Measurements from ENCODE around the gene CRISPLD2. TPM values are rescaled to one million over a fixed set of nuclear protein-coding genes. Genes with fewer than 3 reads are reported as not detected.
A peak's percentile ranks its signal among the peaks of the same experiment; 100 is the strongest.

CRISPLD2 gene
- total RNA-seq, 5 donors from 2014 or later (not counting 1 experiment from before 2014, with no cell fraction given) = 0.76 to 2.8 (median 1.8) TPM

- ATAC-seq (replicated peaks in 1 of 4) (no peak), DNase-seq (no peak)
- H3K27me3 Mint-ChIP-seq = peaks cover 6 to 14% of the 10 kb centered on the region in 2 donors
- no peaks in the 10 kb centered on the region for H3K36me3 Mint-ChIP-seq
- ChIA-PET CTCF (no interaction called here), POLR2A (no interaction called here)
- H3K4me3 Mint-ChIP-seq = no peak overlapping the region
- peaks cover 0 to 6% (median 0%) of the 10 kb centered on the region in 3 donors for H3K4me1 Mint-ChIP-seq
- H3K9me3 ChIP-seq = no peaks in the 10 kb centered on the region
- no peak overlapping the region for H3K4me3 ChIP-seq (ENCODE audit: control insufficient read depth in 1 of 2, extremely low read depth in 1 of 2, low read length in 1 of 2)
- no peaks in the 10 kb centered on the region for H3K36me3 ChIP-seq (ENCODE audit: control insufficient read depth in 2 of 2, extremely low read depth in 1 of 2, insufficient read depth in 1 of 2, low read length in 1 of 2)
- H3K27ac Mint-ChIP-seq = no peak overlapping the region
- H3K27ac ChIP-seq (ENCODE audit: low read length) = no peak overlapping the region
- no peaks in the 10 kb centered on the region for H3K9me3 Mint-ChIP-seq
- peaks cover 0 to 4% of the 10 kb centered on the region in 2 experiments for H3K4me1 ChIP-seq (ENCODE audit: control insufficient read depth in 1 of 2, extremely low read depth in 1 of 2, insufficient read depth in 2 of 2, low read length in 2 of 2)
- peaks cover 0 to 28% of the 10 kb centered on the region in 2 experiments for H3K27me3 ChIP-seq (replicated peaks in 1 of 2; ENCODE audit: control insufficient read depth in 2 of 2, extremely low read depth in 1 of 2, insufficient read depth in 2 of 2, low read length in 1 of 2)
- WGBS (ENCODE audit: insufficient coverage) = 80% methylated on average over 2 of the region's 4 CpGs
Measured at GRCh38 chr16:84943620-84944019, 123.8 kb downstream of the CRISPLD2 start.

DNA sequence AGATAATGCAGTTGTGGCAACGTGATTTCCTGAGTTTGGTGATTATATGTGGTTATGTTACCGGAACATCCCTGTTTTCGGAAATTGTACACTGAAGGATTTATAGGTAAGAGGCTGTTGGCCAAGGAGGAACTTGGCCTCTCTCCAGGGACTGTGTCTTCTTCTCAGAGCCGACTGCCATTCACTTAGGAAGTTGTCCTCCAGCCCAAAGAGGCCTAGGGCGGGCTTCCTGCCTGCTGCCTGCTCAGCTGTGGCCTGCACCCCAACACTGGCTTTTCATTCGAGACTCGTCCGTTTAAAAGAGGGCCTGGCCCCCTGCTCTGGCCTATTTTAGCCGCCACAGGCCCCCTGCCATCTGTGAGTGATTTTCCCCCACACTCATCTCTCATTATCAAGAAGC lies 127.2 kb downstream of the CRISPLD2 start:
- DNase-seq (no peak), ATAC-seq (replicated peaks in 1 of 4) (no peak)
- Mint-ChIP-seq H3K27ac (no peak overlapping the region), H3K27me3 (peaks cover 6 to 7% of the 10 kb centered on the region in 2 donors), H3K4me1 (peaks cover 0 to 11% (median 4%) of the 10 kb centered on the region in 3 donors), H3K9me3 (no peaks in the 10 kb centered on the region), H3K36me3 (no peaks in the 10 kb centered on the region), H3K4me3 (no peak overlapping the region)
- Histone ChIP-seq H3K36me3 (ENCODE audit: control insufficient read depth in 2 of 2, extremely low read depth in 1 of 2, insufficient read depth in 1 of 2, low read length in 1 of 2) (no peaks in the 10 kb centered on the region), H3K4me3 (ENCODE audit: control insufficient read depth in 1 of 2, extremely low read depth in 1 of 2, low read length in 1 of 2) (no peak overlapping the region), H3K27me3 (replicated peaks in 1 of 2; ENCODE audit: control insufficient read depth in 2 of 2, extremely low read depth in 1 of 2, insufficient read depth in 2 of 2, low read length in 1 of 2) (peaks cover 0 to 21% of the 10 kb centered on the region in 2 experiments), H3K27ac (ENCODE audit: low read length) (no peak overlapping the region), H3K9me3 (no peaks in the 10 kb centered on the region), H3K4me1 (ENCODE audit: control insufficient read depth in 1 of 2, extremely low read depth in 1 of 2, insufficient read depth in 2 of 2, low read length in 2 of 2) (peaks cover 0 to 15% of the 10 kb centered on the region in 2 experiments)
- WGBS (ENCODE audit: insufficient coverage) = 46% methylated on average over 9 of the region's 9 CpGs
- POLR2A ChIA-PET = no interaction called here
- CTCF ChIA-PET = no interaction called here

- Histone ChIP-seq H3K27ac (ENCODE audit: low read length) (no peak overlapping the region), H3K36me3 (ENCODE audit: control insufficient read depth in 2 of 2, extremely low read depth in 1 of 2, insufficient read depth in 1 of 2, low read length in 1 of 2) (no peaks in the 10 kb centered on the region), H3K4me1 (ENCODE audit: control insufficient read depth in 1 of 2, extremely low read depth in 1 of 2, insufficient read depth in 2 of 2, low read length in 2 of 2) (peaks cover 0 to 19% of the 10 kb centered on the region in 2 experiments), H3K27me3 (replicated peaks in 1 of 2; ENCODE audit: control insufficient read depth in 2 of 2, extremely low read depth in 1 of 2, insufficient read depth in 2 of 2, low read length in 1 of 2) (peaks cover 0 to 21% of the 10 kb centered on the region in 2 experiments), H3K9me3 (no peaks in the 10 kb centered on the region), H3K4me3 (ENCODE audit: control insufficient read depth in 1 of 2, extremely low read depth in 1 of 2, low read length in 1 of 2) (no peak overlapping the region)
- POLR2A ChIA-PET = no interaction called here
- Mint-ChIP-seq H3K27ac (no peak overlapping the region), H3K27me3 (peaks cover 3 to 6% of the 10 kb centered on the region in 2 donors), H3K9me3 (no peaks in the 10 kb centered on the region), H3K36me3 (no peaks in the 10 kb centered on the region), H3K4me3 (no peak overlapping the region), H3K4me1 (peaks cover 0 to 15% (median 7%) of the 10 kb centered on the region in 3 donors)
- WGBS (ENCODE audit: insufficient coverage) = 66% methylated on average over 17 of the region's 27 CpGs
- DNase-seq = peak in 1 of 35 experiments; percentile 9
- ATAC-seq (replicated peaks in 1 of 4) = peak in 3 of 4 experiments; percentile 28 to 40 (median 36)
- CTCF ChIA-PET = no interaction called here
Measured at GRCh38 chr16:84947996-84948850, 128.4 kb downstream of the CRISPLD2 start.

GRCh38 chr16:84948851-84949610 lies 129.2 kb downstream of the CRISPLD2 start:
- H3K36me3 Mint-ChIP-seq = no peaks in the 10 kb centered on the region
- H3K4me1 ChIP-seq (ENCODE audit: control insufficient read depth in 1 of 2, extremely low read depth in 1 of 2, insufficient read depth in 2 of 2, low read length in 2 of 2) = peaks cover 0 to 19% of the 10 kb centered on the region in 2 experiments
- no peak overlapping the region for H3K4me3 ChIP-seq (ENCODE audit: control insufficient read depth in 1 of 2, extremely low read depth in 1 of 2, low read length in 1 of 2)
- peaks cover 0 to 15% (median 7%) of the 10 kb centered on the region in 3 donors for H3K4me1 Mint-ChIP-seq
- POLR2A ChIA-PET = no interaction called here
- CTCF ChIA-PET = interaction anchor here in 1 of 2 donors (1.4 kb wide), 1 partner anchor 194 kb away, joined by 4 read pairs; no protein-coding TSS in a partner anchor
- 14% methylated on average over 10 of the region's 10 CpGs for WGBS (ENCODE audit: insufficient coverage)
- no peak overlapping the region for H3K27ac Mint-ChIP-seq
- H3K27me3 ChIP-seq (replicated peaks in 1 of 2; ENCODE audit: control insufficient read depth in 2 of 2, extremely low read depth in 1 of 2, insufficient read depth in 2 of 2, low read length in 1 of 2) = peaks cover 0 to 26% of the 10 kb centered on the region in 2 experiments
- H3K4me3 Mint-ChIP-seq = no peak overlapping the region
- no peaks in the 10 kb centered on the region for H3K9me3 ChIP-seq
- peaks cover 6 to 7% of the 10 kb centered on the region in 2 donors for H3K27me3 Mint-ChIP-seq
- no peak overlapping the region for H3K27ac ChIP-seq (ENCODE audit: low read length)
- DNase-seq (peak in 1 of 35 experiments; percentile 24), ATAC-seq (replicated peaks in 1 of 4) (peak in 2 of 4 experiments; percentile 31 to 33)
- H3K36me3 ChIP-seq (ENCODE audit: control insufficient read depth in 2 of 2, extremely low read depth in 1 of 2, insufficient read depth in 1 of 2, low read length in 1 of 2) = no peaks in the 10 kb centered on the region
- H3K9me3 Mint-ChIP-seq = no peaks in the 10 kb centered on the region

- Mint-ChIP-seq H3K4me1 (peaks cover 0 to 15% (median 7%) of the 10 kb centered on the region in 3 donors), H3K27me3 (peaks cover 4 to 7% of the 10 kb centered on the region in 2 donors), H3K4me3 (no peak overlapping the region), H3K36me3 (no peaks in the 10 kb centered on the region), H3K9me3 (no peaks in the 10 kb centered on the region), H3K27ac (no peak overlapping the region)
- DNase-seq = no peak
- ATAC-seq (replicated peaks in 1 of 4) = no peak
- Histone ChIP-seq H3K27me3 (replicated peaks in 1 of 2; ENCODE audit: control insufficient read depth in 2 of 2, extremely low read depth in 1 of 2, insufficient read depth in 2 of 2, low read length in 1 of 2) (peaks cover 0 to 32% of the 10 kb centered on the region in 2 experiments), H3K36me3 (ENCODE audit: control insufficient read depth in 2 of 2, extremely low read depth in 1 of 2, insufficient read depth in 1 of 2, low read length in 1 of 2) (no peaks in the 10 kb centered on the region), H3K27ac (ENCODE audit: low read length) (no peak overlapping the region), H3K4me1 (ENCODE audit: control insufficient read depth in 1 of 2, extremely low read depth in 1 of 2, insufficient read depth in 2 of 2, low read length in 2 of 2) (peaks cover 0 to 19% of the 10 kb centered on the region in 2 experiments), H3K9me3 (no peaks in the 10 kb centered on the region), H3K4me3 (ENCODE audit: control insufficient read depth in 1 of 2, extremely low read depth in 1 of 2, low read length in 1 of 2) (no peak overlapping the region)
- CTCF ChIA-PET = interaction anchor here (0.6 to 1.4 kb wide), 2 partner anchors 19 to 195 kb away, joined by 4 read pairs; no protein-coding TSS in a partner anchor
- POLR2A ChIA-PET = no interaction called here
- WGBS (ENCODE audit: insufficient coverage) = 93% methylated on average over 6 of the region's 10 CpGs
Measured at GRCh38 chr16:84949772-84950436, 130.1 kb downstream of the CRISPLD2 start.

- 77% methylated on average over 10 of the region's 10 CpGs for WGBS (ENCODE audit: insufficient coverage)
- no peaks in the 10 kb centered on the region for H3K36me3 Mint-ChIP-seq
- ChIA-PET POLR2A (no interaction called here), CTCF (interaction anchor here (0.6 to 2.5 kb wide), 2 partner anchors 101 to 196 kb away, joined by 3 to 36 read pairs; no protein-coding TSS in a partner anchor)
- Histone ChIP-seq H3K9me3 (no peaks in the 10 kb centered on the region), H3K27ac (ENCODE audit: low read length) (no peak overlapping the region), H3K27me3 (replicated peaks in 1 of 2; ENCODE audit: control insufficient read depth in 2 of 2, extremely low read depth in 1 of 2, insufficient read depth in 2 of 2, low read length in 1 of 2) (peaks cover 0 to 40% of the 10 kb centered on the region in 2 experiments), H3K4me1 (ENCODE audit: control insufficient read depth in 1 of 2, extremely low read depth in 1 of 2, insufficient read depth in 2 of 2, low read length in 2 of 2) (peaks cover 0 to 19% of the 10 kb centered on the region in 2 experiments), H3K4me3 (ENCODE audit: control insufficient read depth in 1 of 2, extremely low read depth in 1 of 2, low read length in 1 of 2) (no peak overlapping the region), H3K36me3 (ENCODE audit: control insufficient read depth in 2 of 2, extremely low read depth in 1 of 2, insufficient read depth in 1 of 2, low read length in 1 of 2) (no peaks in the 10 kb centered on the region)
- peaks cover 0 to 15% (median 7%) of the 10 kb centered on the region in 3 donors for H3K4me1 Mint-ChIP-seq
- ATAC-seq (replicated peaks in 1 of 4) = no peak
- peaks cover 3 to 4% of the 10 kb centered on the region in 2 donors for H3K27me3 Mint-ChIP-seq
- no peak overlapping the region for H3K27ac Mint-ChIP-seq
- H3K9me3 Mint-ChIP-seq = no peaks in the 10 kb centered on the region
- peak in 12 of 35 experiments; percentile 7 to 45 (median 20) for DNase-seq
- H3K4me3 Mint-ChIP-seq = no peak overlapping the region
Measured at GRCh38 chr16:84950906-84951305, 131.1 kb downstream of the CRISPLD2 start.
